Kidney glomerular epithelial cell (primary cell): ENCODE data around the gene DVL1.
"Not testable (repeated sequence)": the region's sequence is repeated elsewhere in the genome, so short reads cannot be mapped to it uniquely, and the experiment has no call there.

Experiments used
- DNase-seq: peaks from one replicate; lab custom pipeline; 2025; lab: John Stamatoyannopoulos, UW

DVL1 gene

GRCh38 chr1:1373051-1373814 is 24.0 kb upstream of the DVL1 start:
- no peak for DNase-seq

DNA sequence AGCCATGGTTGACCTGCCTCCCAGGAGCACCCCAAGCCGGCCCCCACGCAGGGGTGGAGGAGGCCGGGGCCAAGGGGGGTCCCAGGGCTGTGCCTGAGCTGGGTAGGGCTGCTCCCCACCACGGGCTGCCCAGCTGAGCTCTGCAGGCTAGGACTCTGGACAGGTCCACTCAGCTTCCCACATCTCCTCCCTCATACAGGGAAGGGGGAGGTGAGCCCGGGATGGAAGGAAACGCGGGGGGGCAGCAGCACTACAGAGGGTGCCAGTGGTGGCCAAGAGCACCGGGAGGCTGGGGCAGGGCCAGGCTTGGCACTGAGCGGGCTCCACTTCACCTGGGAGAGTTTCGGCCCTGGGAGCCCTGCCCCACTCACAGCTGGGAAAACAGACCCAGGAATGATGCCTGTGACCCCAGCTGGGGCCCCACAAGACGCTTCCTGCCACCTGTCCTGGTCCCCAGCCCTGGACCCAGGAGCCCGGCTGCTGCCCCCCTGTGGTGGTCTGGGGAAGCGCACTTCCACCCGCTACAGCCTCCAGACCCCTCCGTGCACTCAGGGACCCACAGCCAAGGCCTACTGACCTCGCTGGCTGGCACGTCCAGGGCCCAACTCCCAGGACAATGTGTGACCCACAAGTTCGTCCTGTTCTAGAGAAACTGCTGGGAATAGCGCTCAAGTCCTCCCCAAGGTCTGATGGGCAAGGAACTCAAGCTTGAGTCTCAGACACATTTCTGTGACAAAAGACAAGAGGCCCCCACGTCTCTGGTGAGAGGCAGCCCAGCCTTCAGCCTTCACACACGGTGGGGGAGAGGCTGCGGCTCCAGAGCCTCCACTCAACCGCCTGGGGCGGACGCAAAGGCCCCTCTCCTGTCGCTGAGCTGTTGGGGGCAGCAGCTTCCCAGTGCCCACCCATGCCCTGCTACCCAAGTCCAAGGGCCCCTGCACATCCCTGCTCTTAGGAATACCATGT is 22.8 kb upstream of the DVL1 start:
- peak; percentile 9 for DNase-seq

DNA sequence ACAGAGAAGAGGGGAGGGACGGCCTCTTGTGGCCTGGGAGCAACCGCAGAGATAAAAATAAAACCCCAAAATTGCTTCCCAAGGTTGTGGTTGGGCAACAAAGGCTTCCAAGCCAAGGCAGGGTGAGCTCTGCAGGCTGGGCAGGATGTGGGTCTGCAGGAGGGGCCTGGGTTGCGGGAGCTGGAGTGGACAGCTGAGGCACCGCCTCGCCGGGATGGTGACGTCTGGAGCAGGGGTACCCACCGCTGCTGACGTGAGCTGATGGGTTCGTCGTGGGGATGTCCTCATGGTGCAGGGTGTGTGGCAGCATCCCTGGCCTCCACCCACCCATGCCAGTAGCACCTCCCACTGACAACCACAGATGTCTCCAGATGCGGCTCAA is 22.1 kb upstream of the DVL1 start:
- no peak for DNase-seq

GRCh38 chr1:1370771-1371300 is 21.6 kb upstream of the DVL1 start:
- DNase-seq = no peak

- DNase-seq = not testable (repeated sequence)
Observed at GRCh38 chr1:1370094-1370493, 20.9 kb upstream of the DVL1 start.

- DNase-seq = no peak
Observed at GRCh38 chr1:1367315-1367714, 18.1 kb upstream of the DVL1 start.

GRCh38 chr1:1366699-1367066 is 17.5 kb upstream of the DVL1 start:
- no peak for DNase-seq

DNA sequence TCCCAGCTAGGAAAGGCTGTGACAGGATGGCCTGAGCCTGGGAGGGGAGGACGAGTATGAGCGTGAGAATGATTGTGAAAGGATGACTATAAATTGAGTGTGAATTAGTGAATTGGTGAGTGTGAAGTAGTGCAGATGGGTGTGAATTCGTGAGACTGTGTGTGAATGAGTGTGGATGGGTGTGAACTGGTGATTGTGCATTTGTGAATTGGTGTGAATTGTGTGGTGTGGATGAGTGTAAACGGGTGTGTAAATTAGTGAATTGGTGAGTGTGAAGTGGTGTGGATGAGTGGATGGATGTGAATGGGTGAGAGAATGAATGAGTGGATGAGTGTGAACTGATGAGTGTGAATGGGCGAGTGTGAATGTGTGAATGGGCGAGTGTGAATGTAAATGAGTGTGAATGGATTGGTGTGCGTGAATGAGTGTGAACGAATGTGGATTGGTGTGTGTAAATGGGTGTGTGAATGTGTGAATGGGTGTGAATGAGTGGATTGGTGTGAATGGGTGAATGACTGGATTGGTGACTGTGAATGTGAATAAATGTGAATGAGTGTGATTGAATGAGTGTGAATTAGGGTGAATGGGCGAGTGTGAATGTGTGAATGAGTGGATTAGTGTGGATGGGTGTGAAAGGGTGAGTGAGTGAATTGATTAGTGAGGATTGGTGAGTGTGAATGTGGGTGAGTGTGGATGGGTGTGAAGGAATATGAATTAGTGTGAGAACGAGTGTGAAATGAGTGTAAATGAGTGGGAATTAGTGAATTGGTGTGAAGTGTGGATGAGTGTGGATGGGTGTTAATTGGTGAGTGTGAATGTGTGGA is 16.9 kb upstream of the DVL1 start:
- no peak for DNase-seq

GRCh38 chr1:1364266-1364665 is 15.0 kb upstream of the DVL1 start:
- no peak for DNase-seq

GRCh38 chr1:1361982-1362423 is 12.8 kb upstream of the DVL1 start:
- DNase-seq = peak; percentile 32

- DNase-seq = no peak
Observed at GRCh38 chr1:1361233-1361981, 12.2 kb upstream of the DVL1 start.

DNA sequence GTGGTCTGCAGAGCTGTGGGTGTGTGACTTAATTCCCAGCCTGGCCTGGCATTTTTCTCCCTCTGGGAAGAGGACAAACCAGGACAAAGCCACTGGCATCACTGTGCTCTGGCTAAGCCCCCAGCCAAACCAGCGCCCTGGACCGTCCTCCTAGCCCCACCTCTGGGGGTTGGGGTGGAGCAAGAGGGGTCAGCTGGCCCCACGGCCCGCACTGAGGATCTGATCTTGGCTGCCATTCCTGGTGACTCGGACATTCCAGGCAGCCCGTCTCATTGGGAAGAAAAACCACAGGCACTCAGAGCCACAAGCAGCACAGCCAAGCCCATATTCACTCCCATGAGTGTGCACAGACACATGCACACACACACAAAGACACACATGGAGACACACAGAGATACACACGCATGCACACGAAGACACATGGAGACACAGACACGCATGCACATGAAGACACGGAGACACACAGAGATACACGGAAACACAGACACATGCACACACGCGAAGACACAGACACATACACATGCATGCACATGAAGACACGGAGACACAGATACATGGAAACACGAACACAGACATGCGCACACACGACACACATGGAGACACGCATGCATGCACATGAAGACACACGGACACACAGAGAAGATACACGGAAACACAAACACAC is 11.4 kb upstream of the DVL1 start:
- DNase-seq = peak; percentile 89

GRCh38 chr1:1359664-1360468 is 10.6 kb upstream of the DVL1 start:
- no peak for DNase-seq

- DNase-seq = no peak
Observed at GRCh38 chr1:1359308-1359663, 10.1 kb upstream of the DVL1 start.

DNA sequence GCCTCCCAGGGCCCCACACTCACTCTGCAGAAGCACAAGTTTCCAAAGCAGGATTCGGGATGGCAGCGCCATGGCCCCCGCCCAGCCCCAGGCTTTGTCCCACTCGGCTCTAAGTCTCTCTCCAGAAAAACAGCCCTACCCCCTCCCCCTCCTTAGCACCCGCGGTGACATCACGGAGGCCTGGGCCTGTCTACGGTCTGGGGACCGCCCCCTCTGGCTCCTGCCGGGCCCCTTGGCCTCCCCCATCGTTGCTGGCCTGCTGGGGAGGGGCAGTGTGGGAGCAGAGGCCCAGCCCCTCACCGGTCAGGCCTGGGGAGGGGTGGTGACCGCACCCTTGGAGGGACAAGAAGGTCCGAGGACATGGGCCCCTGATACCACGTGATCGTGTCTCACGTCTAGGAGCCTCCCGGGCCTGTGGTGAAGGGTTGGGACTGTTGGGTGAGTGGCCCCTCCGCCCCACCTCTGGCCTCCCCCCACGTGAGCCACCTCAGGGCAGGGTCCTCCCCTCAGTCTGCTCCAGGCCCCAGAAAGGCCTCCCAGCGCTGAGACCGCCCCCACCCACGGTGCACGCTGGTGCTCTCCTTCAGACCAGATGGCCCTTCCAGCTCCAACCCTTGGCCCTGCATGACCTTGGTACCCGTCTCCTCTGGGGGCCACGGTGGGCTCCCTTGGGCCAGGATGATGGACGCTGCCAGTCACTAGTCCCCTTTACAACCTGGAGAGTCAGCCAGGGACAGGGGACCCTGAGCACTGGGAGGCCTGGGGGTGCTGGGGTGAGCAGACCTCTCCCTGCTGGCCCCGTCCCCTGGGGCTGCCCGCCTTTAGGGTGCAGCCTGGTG is 9.4 kb upstream of the DVL1 start, which contains the start of gene MXRA8:
Gene MXRA8, minus strand, starts transcription at position 123 of the 839 bp plus-strand sequence. Its CDS starts 51 bp downstream, at position 72.
- DNase-seq = peak; percentile 53

DNA sequence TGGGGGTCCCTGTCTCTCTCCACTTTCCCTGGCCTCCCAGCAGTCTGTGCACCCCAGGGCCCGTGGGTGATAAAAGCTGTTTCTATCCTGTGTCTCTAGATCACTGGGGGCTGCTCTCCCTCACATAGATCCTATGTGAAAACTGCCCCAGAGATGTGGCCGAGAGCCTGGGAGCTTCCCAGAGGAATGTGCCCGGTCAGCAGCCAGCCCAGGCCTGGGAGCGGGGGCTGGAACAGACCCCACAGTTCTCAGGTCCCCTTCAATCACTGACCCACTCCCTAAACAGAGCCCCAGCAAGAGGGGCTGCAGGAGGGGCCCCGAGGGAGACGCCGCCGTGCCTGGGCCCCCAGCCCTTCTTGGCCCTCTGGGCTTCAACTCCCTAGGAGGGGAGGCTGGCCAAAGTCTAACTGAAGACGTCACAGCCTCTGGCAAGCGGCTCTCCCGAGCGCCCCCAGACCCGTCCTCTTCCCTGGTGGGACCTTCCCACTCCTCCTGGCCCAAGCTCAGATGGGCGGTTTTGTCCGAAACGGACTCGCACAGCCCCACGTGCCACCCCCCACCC is 8.7 kb upstream of the DVL1 start:
- DNase-seq = peak; percentile 40

- DNase-seq = no peak
Observed at GRCh38 chr1:1356796-1357401, 7.7 kb upstream of the DVL1 start.

- DNase-seq = no peak
Observed at GRCh38 chr1:1356166-1356795, 7.1 kb upstream of the DVL1 start.
